ENCODE data around the gene NSA2.

NSA2 gene

DNA sequence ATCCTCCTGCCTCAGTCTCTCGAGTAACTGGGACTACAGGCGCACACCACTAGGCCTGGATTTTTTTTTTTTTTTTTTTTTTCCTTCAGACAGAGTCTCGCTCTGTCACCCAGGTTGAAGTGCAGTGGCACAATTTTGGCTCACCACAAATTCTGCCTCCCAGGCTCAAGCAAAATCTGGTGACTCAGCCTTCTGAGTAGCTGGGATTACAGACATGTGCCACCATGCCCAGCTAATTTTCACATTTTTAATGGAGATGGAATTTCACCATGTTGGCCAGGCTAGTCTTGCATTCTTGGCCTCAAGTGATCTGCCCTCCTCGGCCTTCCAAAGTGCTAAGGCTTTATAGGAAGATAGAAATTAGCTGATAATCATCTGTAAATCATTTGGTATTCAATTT lies 43.9 kb downstream of the NSA2 start:
- no peak for DNase-seq (ENCODE audit: low read depth in 1 of 2, low spot score in 1 of 2)

DNA sequence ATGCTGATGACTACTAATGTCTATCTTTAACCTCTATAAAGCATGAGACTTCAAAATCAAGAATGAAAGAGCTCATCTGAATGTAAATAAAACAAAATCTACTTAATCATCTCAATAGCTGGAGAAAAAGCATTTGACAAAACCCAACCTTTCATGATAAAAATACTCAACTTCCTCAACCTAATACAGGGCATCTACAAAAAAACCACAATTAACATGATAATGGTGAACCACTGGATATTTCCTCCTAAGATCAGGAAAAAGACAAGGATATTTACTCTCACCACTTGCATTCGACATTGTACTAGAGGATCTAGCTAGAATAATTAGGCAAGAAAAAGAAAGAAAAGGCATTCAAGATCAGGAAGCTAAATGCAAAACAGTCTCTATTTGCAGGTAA lies 49.8 kb downstream of the NSA2 start:
- DNase-seq (ENCODE audit: low read depth in 1 of 2, low spot score in 1 of 2), result no peak

DNA sequence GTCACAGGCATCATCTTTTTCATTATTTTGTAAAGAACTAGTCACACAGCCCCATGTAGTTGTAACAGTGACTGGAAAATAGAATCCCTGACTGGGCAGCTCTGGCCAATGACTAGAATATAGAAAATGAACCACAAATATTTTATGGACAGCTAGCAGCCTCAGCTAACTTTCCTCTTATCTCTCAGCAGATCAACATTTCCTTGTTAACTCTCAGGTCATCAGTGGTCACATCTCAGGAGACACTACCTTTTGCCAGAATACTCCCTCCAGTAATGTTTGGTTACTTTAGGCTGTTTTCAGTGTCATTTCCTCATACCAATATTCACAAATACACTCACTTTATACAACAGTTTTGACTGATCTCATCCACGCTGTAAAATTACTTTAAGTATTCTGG lies 55.2 kb downstream of the NSA2 start:
- DNase-seq (ENCODE audit: low read depth in 1 of 2, low spot score in 1 of 2), result no peak

DNA sequence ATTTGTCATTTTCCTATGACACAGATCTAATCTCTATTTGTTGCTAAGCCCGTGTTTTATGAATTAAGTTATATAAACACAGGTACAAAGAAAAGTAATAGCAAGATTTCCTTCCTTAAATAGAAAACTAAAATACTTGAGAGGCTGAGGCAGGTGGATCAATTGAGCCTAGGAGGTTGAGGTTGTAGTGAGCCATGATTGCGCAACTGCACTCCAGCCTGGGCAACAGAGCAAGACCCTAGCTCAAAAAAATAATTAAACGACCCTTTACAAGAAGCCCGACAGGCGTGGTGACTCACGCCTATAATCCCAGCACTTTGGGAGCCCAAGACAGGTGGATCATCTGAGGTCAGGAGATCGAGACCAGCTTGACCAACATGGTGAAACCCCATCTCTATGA lies 62.4 kb downstream of the NSA2 start:
- no peak for DNase-seq (ENCODE audit: low read depth in 1 of 2, low spot score in 1 of 2)
